HG02970 (cell line): ENCODE data around the gene CIRBP.
"Not testable (repeated sequence)": the region's sequence is repeated elsewhere in the genome, so short reads cannot be mapped to it uniquely, and the experiment has no call there.

Source experiments
- ATAC-seq: cut with Tn5 transposase; IDR thresholded peaks from one replicate; pipeline ENCODE4 v1.9.1; 2021; ENCODE audit warnings: mild to moderate bottlenecking, moderate library complexity, moderate number of reproducible peaks; ENCODE audit not compliant: unreplicated experiment, low FRiP score

The CIRBP gene

GRCh38 chr19:1241417-1242095, 27.6 kb upstream of the CIRBP start, which contains the start of gene ATP5F1D:
TSS of gene ATP5F1D (plus strand) at chr19:1241751. CDS start at chr19:1241851, 100 bp downstream.
- ATAC-seq = peak; percentile 41

GRCh38 chr19:1243768-1244692, 25.1 kb upstream of the CIRBP start:
- no peak for ATAC-seq

GRCh38 chr19:1244693-1245451, 24.3 kb upstream of the CIRBP start:
- ATAC-seq = no peak

- ATAC-seq = no peak
These were observed 23.5 kb upstream of the CIRBP start for GRCh38 chr19:1245494-1246264.

- ATAC-seq = not testable (repeated sequence)
These were observed 22.7 kb upstream of the CIRBP start for GRCh38 chr19:1246265-1247087.

GRCh38 chr19:1247748-1248138, 21.4 kb upstream of the CIRBP start:
- no peak for ATAC-seq

GRCh38 chr19:1248139-1248785, 20.9 kb upstream of the CIRBP start, which contains the start of gene MIDN:
TSS of gene MIDN (plus strand) at chr19:1248583. CDS start at chr19:1250297, 1,714 bp downstream.
- ATAC-seq = peak; percentile 0

GRCh38 chr19:1248786-1249297, 20.3 kb upstream of the CIRBP start:
- peak; percentile 31 for ATAC-seq

GRCh38 chr19:1249298-1249989, 19.7 kb upstream of the CIRBP start:
- ATAC-seq = peak; percentile 41

- no peak for ATAC-seq
These were observed 19.1 kb upstream of the CIRBP start for GRCh38 chr19:1249990-1250436.

GRCh38 chr19:1250437-1251260, 18.5 kb upstream of the CIRBP start:
- ATAC-seq = no peak

- no peak for ATAC-seq
These were observed 17.6 kb upstream of the CIRBP start for GRCh38 chr19:1251330-1252220.

GRCh38 chr19:1252221-1252820, 16.8 kb upstream of the CIRBP start:
- ATAC-seq = no peak

GRCh38 chr19:1252821-1253513, 16.2 kb upstream of the CIRBP start:
- no peak for ATAC-seq

- no peak for ATAC-seq
These were observed 15.5 kb upstream of the CIRBP start for GRCh38 chr19:1253514-1254080.
